Muscle layer of duodenum (tissue), 2 donors: Measurements from ENCODE around the gene CLCA1.
A peak's percentile ranks its signal among the peaks of the same experiment; 100 is the strongest.

Experiments
- H3K27ac ChIP-seq: one replicate; pipeline ENCODE4 v1.7.0; 2013; ENCODE audit warnings: mild to moderate bottlenecking, low read length
- H3K27me3 ChIP-seq: one replicate; pipeline ENCODE4 v1.7.0; 2013; ENCODE audit warnings: low read depth, mild to moderate bottlenecking, control low read depth, low read length
- H3K36me3 ChIP-seq, 2 donors: one replicate each; pipeline ENCODE4 v1.7.0; 2013; ENCODE audit warnings: low read length in 2 of 2, control low read depth in 1 of 2, mild to moderate bottlenecking in 1 of 2; ENCODE audit not compliant: insufficient read depth in 2 of 2, control insufficient read depth in 1 of 2
- H3K4me1 ChIP-seq, 2 donors: one replicate each; pipeline ENCODE4 v1.7.0; 2013; ENCODE audit warnings: low read length in 2 of 2, mild to moderate bottlenecking in 2 of 2, control low read depth in 1 of 2, moderate library complexity in 1 of 2; ENCODE audit not compliant: insufficient read depth in 2 of 2, control insufficient read depth in 1 of 2
- H3K4me3 ChIP-seq, 2 donors: one replicate each; pipeline ENCODE4 v1.7.0; 2013; ENCODE audit warnings: low read length in 2 of 2, low read depth in 1 of 2, mild to moderate bottlenecking in 1 of 2
- H3K9me3 ChIP-seq, 2 donors: one replicate each; pipeline ENCODE4 v1.7.0; 2013; ENCODE audit warnings: low read length in 2 of 2, control low read depth in 1 of 2, mild to moderate bottlenecking in 1 of 2; ENCODE audit not compliant: control insufficient read depth in 1 of 2
- donor health status: healthy.

The CLCA1 gene

GRCh38 chr1:86504137-86504479 lies 35.4 kb downstream of the CLCA1 start:
- Histone ChIP-seq H3K4me3 (peak overlapping the region; percentile 35 to 51), H3K4me1 (peaks cover 4 to 31% of the 10 kb centered on the region in 2 donors), H3K27me3 (no peaks in the 10 kb centered on the region), H3K9me3 (no peaks in the 10 kb centered on the region), H3K36me3 (no peaks in the 10 kb centered on the region), H3K27ac (peak overlapping the region; percentile 25)

GRCh38 chr1:86504895-86505563 lies 36.3 kb downstream of the CLCA1 start:
- no peak overlapping the region for H3K4me3 ChIP-seq
- no peaks in the 10 kb centered on the region for H3K27me3 ChIP-seq
- no peak overlapping the region for H3K27ac ChIP-seq
- no peaks in the 10 kb centered on the region for H3K36me3 ChIP-seq
- peaks cover 4 to 31% of the 10 kb centered on the region in 2 donors for H3K4me1 ChIP-seq
- no peaks in the 10 kb centered on the region for H3K9me3 ChIP-seq

GRCh38 chr1:86505564-86505902 lies 36.8 kb downstream of the CLCA1 start:
- Histone ChIP-seq H3K27ac (no peak overlapping the region), H3K36me3 (no peaks in the 10 kb centered on the region), H3K4me1 (peaks cover 4 to 26% of the 10 kb centered on the region in 2 donors), H3K4me3 (no peak overlapping the region), H3K9me3 (no peaks in the 10 kb centered on the region), H3K27me3 (no peaks in the 10 kb centered on the region)

- no peak overlapping the region for H3K27ac ChIP-seq
- H3K4me1 ChIP-seq, result peaks cover 4 to 21% of the 10 kb centered on the region in 2 donors
- no peak overlapping the region for H3K4me3 ChIP-seq
- H3K27me3 ChIP-seq, result no peaks in the 10 kb centered on the region
- no peaks in the 10 kb centered on the region for H3K9me3 ChIP-seq
- H3K36me3 ChIP-seq, result no peaks in the 10 kb centered on the region
Measured at GRCh38 chr1:86507935-86508582, 39.3 kb downstream of the CLCA1 start.

GRCh38 chr1:86508583-86508969 lies 39.8 kb downstream of the CLCA1 start:
- no peaks in the 10 kb centered on the region for H3K9me3 ChIP-seq
- H3K27me3 ChIP-seq, result no peaks in the 10 kb centered on the region
- no peak overlapping the region for H3K4me3 ChIP-seq
- H3K36me3 ChIP-seq, result no peaks in the 10 kb centered on the region
- H3K4me1 ChIP-seq, result peaks cover 4 to 17% of the 10 kb centered on the region in 2 donors
- no peak overlapping the region for H3K27ac ChIP-seq

- H3K27ac ChIP-seq, result no peak overlapping the region
- no peaks in the 10 kb centered on the region for H3K9me3 ChIP-seq
- no peak overlapping the region for H3K4me3 ChIP-seq
- H3K27me3 ChIP-seq, result no peaks in the 10 kb centered on the region
- H3K4me1 ChIP-seq, result no peaks in the 10 kb centered on the region
- no peaks in the 10 kb centered on the region for H3K36me3 ChIP-seq
Measured at GRCh38 chr1:86515597-86515996, 46.9 kb downstream of the CLCA1 start.

GRCh38 chr1:86516335-86516734 lies 47.6 kb downstream of the CLCA1 start:
- Histone ChIP-seq H3K27me3 (no peaks in the 10 kb centered on the region), H3K27ac (no peak overlapping the region), H3K9me3 (no peaks in the 10 kb centered on the region), H3K4me1 (no peaks in the 10 kb centered on the region), H3K36me3 (no peaks in the 10 kb centered on the region), H3K4me3 (no peak overlapping the region)

- no peaks in the 10 kb centered on the region for H3K36me3 ChIP-seq
- H3K4me3 ChIP-seq, result no peak overlapping the region
- H3K27me3 ChIP-seq, result no peaks in the 10 kb centered on the region
- no peaks in the 10 kb centered on the region for H3K9me3 ChIP-seq
- no peak overlapping the region for H3K27ac ChIP-seq
- no peaks in the 10 kb centered on the region for H3K4me1 ChIP-seq
Measured at GRCh38 chr1:86517336-86517735, 48.6 kb downstream of the CLCA1 start.

DNA sequence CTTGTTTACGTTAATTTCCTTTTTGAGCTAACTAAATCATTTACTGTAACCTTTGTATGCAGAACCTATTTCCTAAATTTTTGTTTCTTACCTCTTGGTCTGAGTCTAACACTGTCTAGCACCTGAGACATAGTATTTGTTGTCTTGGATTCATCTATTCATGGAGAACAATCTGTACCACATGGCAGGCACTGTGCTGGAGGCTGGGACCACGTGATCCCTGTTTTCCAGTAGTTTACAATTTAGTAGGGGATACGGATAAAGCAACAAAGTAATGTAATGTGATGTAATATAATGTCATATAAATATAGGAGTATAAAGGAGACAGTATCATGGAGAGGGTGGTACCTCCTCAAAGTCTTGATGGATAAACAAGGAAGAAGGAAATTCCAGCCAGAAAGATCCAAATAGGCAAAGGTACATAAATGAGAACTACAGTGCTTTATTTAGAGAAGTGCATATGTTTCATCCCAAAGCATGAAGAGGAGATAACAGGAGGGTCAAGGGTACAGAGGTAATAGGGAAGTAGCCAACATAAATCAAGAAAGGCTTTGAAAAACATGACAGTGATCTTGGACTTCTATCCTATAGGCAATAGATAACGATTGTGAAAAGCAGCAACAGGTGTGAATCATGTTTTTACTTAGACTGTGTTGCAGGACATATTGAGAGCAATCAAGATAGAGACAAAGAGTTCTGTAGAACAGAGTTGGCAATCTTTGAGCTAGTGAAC lies 52.2 kb downstream of the CLCA1 start:
- no peak overlapping the region for H3K4me3 ChIP-seq
- H3K27ac ChIP-seq, result no peak overlapping the region
- H3K9me3 ChIP-seq, result no peaks in the 10 kb centered on the region
- H3K27me3 ChIP-seq, result no peaks in the 10 kb centered on the region
- H3K36me3 ChIP-seq, result no peaks in the 10 kb centered on the region
- H3K4me1 ChIP-seq, result no peaks in the 10 kb centered on the region

DNA sequence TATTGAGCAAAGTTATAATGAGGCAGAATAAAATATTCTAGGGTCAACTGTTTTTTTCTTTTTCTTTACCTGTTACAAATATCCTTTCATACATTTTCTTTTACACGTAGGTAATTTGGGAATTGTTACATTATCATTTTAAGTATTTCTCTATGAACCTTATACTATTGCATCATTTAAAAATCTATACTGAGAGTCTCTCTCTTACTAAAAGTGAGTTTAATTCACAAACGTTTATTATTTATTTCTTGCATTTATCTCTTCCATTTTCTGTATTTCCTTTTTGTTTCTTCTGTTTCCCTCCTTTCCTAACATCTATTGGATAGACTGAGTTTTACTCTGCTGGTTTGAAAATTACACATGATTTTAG lies 52.8 kb downstream of the CLCA1 start:
- Histone ChIP-seq H3K27me3 (no peaks in the 10 kb centered on the region), H3K9me3 (no peaks in the 10 kb centered on the region), H3K27ac (no peak overlapping the region), H3K36me3 (no peaks in the 10 kb centered on the region), H3K4me3 (no peak overlapping the region), H3K4me1 (no peaks in the 10 kb centered on the region)

- H3K27me3 ChIP-seq, result no peaks in the 10 kb centered on the region
- H3K27ac ChIP-seq, result no peak overlapping the region
- H3K4me1 ChIP-seq, result no peaks in the 10 kb centered on the region
- H3K9me3 ChIP-seq, result no peaks in the 10 kb centered on the region
- H3K36me3 ChIP-seq, result no peaks in the 10 kb centered on the region
- H3K4me3 ChIP-seq, result no peak overlapping the region
Measured at GRCh38 chr1:86522240-86522639, 53.5 kb downstream of the CLCA1 start.
